Smooth muscle cell of the brain vasculature (primary cell): Measurements from ENCODE around the gene THEM4.
A peak's percentile ranks its signal among the peaks of the same experiment; 100 is the strongest.
"Not testable (repeated sequence)": the region's sequence is repeated elsewhere in the genome, so short reads cannot be mapped to it uniquely, and the experiment has no call there.

Experiments
- DNase-seq: peaks from one replicate; pipeline ENCODE4 v3.0.0-alpha.2; 2012; ENCODE audit warnings: low read depth, low spot score

The THEM4 gene

DNA sequence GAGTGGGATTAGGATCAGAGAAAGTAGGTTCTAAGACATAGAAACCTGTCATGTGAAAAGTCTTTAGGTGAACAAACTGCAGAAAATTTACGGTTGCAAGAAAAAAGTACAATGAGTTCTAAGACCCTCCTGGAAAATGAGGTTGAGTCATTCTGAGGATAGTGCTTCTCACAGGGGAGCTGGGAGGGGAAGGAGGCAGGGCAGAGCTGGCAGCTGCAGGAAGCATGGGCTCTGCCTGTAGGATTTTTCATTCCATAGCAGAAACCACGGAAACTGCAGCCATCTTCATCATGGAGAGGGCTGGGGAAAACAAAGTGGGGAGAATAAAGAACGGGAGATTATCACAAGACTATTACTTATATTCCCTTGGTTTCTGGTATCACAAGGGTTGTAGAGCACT, 25.8 kb upstream of the THEM4 start:
- no peak for DNase-seq

DNA sequence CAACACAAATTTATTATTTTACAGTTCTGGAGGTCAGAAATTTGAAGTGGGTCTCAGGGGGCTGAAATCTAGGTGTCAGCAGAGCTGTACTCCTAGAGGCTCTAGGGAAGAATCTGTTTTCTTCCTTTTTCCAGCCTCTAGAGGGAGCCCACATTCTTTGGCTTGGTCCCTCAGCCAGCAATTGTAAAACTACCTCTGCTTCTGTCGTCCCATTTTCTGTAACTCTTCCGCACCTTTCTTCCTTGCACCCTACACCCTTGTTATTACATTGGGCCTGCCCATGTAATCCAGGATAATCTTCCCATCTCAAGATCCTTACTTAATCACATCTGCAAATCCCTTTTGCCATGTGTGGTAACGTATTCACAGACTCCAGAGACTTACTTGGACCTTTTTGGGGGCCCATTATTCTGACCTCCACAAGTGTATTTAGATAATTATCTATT, 24.8 kb upstream of the THEM4 start:
- DNase-seq: peak; percentile 28

DNA sequence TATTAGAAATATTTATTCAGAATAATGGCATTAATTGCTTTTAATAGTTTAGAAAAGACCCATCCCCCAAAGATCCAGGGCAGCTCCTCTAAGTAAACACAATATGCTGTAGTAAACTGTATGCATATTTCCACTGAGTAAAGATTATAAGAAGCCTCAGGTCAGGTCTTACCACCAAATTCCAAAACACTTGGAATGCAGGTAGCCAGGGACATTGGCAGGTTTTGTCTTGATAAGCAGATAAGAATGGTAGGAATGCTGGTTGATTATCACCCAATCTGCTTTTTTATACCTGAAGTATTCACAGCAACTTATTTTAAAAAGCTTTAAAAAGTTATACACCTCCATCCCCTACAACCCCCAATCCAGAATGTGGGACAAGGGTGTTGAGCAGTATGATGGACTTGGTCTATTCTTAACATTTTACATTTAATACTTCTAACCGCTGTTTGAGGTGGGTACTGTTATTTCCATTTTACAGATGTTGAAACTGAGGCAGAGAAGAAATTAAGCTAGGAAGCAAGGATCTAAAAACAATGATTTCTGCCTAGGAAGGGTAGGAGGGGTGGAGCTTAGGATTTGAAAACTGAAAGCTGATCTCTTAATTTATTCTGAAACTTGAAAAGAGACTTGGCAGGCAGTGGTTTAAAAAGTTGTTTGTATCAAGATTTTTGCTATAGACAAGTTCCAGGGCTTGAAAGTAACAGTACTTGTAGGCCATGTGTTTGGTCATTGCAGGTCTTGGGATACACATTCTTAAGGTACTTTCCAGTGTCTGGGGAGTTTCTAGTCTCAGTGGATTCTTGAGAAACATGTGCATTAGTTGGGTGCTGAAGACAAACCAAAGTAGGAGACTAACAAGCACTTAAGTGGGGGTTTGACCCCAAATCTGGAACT, 15.6 kb upstream of the THEM4 start:
- DNase-seq: no peak

DNA sequence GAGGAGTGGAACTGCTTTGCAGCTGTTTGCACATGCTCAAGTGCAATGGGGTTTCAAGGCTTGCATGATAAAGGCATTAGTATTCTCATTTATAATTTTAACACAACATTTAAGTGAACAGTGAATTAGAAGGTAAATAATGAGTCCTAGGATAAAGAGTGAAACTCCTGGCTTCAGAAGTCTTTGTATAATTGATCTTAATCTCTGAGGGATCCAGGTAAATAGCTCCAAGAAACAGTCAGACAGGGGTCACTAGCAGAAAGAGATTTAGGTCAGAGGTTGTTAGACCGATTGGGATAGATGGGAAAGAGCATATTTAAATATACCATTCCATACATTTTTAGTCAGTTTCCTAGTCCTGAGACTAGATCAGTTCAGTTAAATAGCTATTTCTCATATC, 14.1 kb upstream of the THEM4 start:
- DNase-seq: no peak

DNA sequence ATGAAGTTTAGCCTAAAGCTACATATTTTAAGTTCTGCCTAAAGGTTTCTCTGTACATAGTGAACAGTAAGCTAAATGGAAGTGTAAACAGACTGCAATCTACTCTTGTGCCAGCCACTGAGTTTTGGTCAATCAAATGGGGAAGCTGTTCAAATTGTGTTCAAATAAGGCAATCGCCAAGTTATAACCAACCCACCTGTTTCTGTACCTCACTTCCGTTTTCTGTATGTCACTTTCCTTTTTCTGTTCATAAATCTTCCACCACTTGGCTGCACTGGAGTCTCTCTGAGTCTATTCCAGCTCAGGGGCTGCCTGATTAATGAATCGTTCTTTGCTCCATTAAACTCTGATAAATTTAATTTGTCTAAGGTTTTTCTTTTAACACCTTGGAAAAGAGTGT, 10.8 kb upstream of the THEM4 start:
- no peak for DNase-seq

DNA sequence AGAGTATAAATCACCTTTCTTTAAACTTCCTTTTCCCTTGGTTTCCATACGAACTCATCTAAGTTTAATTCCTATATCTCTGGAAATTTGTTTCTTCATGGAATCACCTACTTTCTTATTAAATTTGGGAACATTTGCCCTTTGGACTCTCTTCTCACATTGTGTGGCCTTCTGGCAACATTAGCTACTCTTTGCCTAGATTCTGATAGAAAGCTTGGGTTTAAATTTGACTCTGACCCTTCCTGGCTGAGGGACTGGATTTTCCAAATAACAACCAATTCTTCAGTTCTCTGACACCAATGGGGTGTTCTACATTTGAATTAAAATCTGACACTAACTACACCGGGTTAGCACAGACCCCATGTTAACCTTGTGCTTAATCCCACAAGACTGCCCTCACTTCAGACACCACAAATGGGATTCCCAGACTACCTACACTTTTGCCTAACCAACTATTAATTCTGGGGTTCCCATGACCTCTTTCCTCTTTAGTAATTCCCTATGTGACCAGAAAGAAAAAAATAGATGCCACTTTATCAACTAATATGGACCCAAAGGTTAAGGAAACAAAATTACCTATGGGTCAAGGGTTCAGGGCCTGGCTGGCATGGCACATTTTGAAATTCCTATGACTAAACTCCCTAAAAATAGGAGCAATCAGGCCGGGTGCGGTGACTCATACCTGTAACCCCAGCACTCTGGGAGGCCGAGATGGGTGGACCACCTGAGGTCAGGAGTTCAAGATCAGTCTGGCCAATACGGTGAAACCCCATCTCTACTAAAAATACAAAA, 9.7 kb upstream of the THEM4 start:
- no peak for DNase-seq

DNA sequence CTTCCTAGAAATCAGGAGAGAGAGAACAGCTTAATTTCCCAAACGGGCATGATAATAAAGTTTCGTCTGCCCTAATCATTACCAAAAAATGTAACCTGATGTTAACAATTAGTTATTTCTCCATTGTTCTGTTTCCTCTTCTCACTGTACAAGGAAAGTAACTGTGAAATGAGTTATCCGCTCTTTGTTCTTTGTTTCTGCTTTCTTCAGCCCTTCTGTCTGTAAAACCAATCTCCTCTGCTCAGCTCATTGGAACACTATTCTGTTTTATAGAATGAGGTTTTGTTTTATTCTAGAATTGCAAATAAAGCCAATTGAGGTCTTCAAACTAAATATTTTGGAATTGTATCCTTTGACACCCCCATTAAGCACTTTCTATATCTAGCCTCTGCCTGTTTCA, 8.8 kb upstream of the THEM4 start:
- no peak for DNase-seq

DNA sequence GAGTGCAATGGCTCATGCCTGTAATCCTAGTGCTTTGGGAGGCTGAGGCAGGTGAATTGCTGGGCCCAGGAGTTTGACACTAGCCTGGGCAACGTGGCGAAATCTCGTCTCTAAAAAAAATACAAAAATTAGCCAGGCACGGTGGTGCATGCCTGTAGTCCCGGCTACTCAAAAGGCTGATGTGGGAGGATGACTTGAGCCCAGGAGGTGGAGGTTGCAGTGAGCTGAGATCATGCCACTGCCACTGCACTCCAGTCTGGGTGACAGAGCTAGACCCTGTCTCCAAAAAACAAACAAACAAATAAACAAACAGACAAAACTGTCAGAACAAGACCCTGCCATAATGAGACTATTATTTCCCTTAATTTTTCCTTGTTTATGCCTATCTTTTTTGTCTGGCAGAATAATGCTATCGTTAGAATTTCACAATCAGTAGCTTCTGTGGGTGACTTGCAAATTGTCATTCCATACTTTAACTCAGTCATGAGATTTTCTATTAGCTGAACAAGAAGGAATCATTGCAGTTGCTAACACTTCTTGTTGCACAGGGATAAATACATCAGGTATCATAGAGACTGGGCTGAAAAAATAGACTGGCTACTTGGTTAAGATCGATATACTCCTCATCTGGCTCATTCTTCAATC, 7.5 kb upstream of the THEM4 start:
- DNase-seq: no peak

DNA sequence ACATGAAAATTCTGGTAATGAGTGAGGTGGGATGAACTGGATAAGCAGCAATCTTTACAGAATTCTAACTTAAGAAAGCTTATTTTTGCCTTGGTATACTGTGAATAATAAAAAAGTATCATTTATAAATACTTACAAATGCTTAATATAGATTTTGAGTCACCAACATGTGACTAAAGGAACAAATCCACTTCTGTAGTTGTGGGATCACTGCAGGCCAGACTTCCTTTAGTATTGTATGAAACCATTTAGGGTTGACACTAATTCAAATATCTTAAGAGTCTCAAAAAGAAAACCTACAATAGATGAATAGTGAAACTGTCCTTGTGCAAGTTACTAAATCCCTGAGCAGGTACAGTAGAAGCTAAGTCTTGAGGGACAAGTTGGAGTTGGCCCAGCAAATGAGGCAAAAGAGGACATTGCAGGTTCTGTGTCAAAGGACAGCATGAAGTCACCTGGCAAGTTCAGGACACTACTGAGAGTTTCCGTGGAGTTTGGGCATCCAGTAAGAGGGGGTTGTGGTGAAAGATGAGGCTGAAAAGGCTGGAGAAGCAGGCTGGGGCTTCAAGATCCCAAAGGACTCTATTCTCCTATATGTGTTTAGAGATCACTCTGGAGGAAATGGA, 5.9 kb upstream of the THEM4 start:
- DNase-seq: no peak

DNA sequence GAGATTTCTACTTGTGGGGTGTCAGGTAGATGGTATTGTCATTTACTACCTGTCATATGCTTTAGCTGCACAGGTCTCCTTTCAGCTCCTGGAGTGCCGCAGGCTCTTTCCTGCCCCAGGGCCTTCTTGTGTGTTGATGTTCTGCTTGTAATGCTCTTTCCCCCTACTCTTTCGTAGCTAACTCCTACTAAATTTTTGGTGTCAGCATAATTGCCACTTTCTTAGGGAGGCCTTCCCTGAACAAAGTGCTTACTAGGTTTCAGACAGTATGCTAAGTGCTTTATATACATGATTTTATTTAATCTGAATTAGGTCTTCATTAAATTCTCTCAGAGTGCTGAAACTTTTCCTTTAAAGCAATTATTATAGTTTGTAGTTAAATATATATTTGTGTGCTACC, 4.8 kb upstream of the THEM4 start:
- no peak for DNase-seq

DNA sequence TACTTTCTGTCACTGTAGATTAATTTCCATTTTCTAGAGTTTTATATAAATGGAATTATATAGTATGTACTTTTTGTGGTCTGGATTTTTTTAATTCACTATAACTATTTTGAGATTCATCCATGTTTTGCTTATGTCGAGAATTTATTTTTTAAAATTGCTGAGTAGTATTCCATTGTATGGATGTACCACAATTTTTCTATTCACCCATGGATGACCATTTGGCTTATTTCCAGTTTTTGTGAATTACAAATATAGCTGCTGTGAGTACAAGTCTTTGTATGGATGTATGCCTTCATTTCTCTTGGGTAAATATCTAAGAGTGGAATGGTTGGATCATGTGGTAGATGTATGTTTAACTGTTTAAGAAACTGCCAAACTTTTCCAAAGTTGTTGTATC, 3.7 kb upstream of the THEM4 start:
- DNase-seq: no peak

DNA sequence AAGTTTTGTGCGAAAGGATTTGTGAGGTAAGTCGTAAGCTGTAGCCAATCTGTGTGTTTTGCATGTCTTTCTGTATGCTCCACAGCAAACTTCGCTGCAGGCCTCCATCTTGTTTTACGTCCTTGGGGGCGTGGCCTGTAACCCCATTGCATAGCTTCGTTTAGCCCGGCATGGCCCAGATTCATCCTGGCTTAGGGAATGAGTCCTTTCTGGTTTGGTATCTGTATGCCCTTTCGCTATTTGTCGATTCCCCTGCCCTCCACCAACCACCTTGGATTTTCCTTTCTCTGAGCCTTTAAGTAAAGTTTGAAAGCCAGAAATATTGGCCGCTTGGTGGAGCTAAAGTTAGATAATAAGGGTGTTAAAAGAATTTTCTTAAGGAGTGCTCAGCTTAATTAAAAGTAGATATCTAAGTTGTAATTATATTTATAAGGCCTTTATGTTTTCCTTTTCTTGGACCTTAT, 1.1 kb downstream of the THEM4 start:
- DNase-seq: no peak

DNA sequence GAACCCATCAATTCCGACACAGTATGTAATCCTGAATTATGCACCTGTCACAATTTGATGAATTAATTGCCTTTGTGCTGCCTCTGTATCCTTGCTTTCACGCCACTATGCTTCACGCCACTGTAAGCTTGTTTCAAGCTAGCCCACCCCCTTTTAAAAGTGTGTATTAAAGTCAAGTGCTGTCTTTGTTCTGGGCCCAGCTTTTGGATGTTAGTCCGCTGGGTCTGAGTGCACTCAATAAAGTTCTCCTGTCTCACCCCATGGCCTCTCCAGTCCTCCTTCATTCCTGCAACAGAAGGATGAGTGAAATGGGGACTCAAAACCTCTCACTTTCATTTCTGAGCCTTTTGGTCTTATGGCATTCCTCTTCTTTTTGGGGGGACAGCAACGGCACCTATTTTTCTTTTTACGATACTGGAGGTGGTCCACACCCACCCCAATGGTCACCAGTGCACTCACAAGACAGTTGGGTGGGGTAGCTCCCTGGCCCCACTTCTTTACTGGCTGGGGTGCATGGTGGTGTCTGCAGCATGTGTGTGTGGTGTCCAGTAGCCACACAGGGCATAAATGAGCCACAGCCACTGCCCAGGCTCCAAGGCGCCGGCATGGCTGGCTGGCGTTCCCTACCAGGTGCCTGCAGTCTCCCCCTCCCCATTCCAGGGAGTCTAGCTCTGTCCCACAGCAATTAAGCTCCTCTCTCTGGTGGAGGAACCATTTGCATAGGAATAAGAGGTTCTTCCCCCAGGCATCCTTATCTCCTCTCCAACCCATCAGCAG, 1.8 kb downstream of the THEM4 start:
- no peak for DNase-seq

DNA sequence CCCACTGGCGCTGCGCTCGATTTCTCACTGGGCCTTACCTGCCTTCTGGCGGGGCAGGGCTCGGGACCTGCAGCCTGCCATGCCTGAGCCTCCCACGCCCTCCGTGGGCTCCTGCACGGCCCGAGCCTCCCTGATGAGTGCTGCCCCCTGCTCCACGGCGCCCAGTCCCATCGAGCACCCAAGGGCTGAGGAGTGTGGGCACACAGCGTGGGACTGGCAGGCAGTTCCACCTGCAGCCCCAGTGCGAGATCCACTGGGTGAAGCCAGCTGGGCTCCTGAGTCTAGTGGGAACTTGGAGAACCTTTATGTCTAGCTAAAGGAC, 3.0 kb downstream of the THEM4 start:
- not testable (repeated sequence) for DNase-seq

DNA sequence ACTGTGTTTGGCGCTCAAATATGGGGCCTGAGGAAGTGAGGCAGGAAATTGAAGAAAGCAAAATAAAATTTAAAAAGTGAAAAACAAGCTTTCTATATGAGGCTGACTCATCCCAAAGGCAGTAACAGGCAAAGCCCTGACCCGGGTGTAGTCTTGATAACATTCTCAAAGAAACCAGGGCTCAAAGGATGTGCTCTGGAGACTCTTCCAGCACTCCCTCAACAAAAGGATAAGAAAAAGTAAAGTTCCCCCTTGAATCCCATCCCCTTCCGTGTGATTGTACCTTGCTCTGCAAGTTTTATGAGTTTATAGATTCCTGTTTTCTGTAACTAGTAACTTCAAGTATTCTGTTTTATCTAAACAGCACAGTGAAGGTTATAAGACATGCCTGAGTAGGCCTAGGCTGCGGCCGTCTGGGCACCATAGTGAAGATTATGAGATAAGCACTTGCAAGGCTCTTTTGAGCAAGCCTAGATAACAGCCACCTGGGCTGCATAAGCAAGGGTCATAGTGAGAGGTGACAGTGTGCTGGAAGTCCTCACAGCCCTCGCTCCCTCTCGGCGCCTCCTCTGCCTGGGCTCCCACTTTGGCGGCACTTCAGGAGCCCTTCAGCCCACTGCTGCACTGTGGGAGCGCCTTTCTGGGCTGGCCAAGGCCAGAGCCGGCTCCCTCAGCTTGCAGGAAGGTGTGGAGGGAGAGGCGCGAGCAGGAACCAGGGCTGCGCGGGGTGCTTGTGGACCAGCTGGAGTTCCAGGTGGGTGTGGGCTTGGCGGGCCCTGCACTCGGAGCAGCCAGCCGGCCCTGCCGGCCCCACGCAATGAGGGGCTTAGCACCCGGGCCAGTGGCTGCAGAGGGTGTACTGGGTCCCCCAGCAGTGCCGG, 3.6 kb downstream of the THEM4 start:
- not testable (repeated sequence) for DNase-seq

DNA sequence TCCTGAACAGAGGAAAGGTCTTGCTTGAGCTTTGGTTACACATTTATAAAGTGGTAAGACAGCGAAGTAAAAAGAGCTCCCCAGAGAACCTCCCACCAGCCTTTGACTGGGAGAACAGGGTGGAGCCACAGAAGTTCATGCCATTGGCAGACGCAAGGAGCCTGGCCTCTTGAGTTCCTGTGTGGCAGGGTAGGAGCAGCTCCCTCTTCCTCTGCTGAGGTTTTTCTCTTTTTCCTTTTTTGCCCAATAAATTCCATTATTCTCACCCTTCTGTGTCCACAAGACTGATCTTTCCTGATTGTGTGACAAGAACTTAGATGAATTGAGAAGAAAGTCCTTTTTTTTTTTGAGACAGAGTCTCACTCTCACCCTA, 4.3 kb downstream of the THEM4 start:
- DNase-seq: no peak

DNA sequence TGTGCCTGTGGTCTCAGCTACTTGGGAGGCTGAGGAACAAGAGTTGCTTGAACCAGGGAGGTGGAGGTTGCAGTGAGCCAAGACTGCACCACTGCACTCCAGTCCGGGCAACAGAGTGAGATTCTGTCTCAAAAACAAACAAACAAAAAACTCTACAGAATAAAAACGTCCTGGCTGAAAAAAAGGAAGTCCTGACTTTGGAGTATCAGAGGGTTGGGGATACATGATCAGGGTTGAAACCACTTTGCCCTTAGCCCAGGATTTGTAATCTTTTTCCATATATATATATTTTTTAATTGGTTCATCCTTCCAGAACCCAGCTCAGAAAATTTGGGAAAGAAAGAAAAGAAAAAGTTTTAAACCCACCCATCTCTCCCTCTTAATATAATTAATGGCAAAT, 6.5 kb downstream of the THEM4 start:
- DNase-seq: no peak

DNA sequence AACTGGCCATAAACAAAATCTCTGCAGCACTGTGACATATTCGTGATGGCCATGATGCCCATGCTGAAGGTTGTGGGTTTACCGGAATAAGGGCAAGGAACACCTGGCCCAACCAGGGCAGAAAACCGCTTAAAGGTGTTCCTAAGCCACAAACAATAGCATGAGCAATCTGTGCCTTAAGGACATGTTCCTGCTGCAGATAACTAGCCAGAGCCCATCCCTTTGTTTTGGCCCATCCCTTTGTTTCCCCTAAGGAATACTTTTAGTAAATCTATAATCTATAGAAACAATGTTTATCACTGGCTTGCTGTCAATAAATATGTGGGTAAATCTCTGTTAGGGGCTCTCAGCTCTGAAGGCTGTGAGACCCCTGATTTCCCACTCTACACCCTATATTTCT, 8.5 kb downstream of the THEM4 start:
- DNase-seq: not testable (repeated sequence)

DNA sequence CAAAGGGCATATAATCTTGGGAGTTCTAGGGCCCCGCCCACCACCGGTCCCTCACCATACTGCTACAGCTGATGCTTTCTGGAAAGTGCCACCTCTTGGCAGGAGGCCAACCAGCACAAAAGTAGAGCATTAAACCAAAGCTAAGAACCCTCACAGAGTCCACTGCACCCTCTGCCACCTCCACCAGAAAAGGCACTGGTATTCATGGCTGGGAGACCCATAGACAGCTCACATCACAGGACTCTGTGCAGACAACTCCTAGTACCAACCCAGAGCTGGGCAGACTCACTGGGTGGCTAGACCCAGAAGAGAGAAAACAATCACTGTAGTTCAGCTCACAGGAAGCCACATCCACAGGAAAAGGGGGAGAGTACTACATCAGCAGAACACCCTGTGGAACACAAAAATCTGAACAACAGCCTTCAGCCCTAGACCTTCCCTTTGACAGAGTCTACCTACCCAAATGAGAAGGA, 10.8 kb downstream of the THEM4 start:
- DNase-seq: no peak

DNA sequence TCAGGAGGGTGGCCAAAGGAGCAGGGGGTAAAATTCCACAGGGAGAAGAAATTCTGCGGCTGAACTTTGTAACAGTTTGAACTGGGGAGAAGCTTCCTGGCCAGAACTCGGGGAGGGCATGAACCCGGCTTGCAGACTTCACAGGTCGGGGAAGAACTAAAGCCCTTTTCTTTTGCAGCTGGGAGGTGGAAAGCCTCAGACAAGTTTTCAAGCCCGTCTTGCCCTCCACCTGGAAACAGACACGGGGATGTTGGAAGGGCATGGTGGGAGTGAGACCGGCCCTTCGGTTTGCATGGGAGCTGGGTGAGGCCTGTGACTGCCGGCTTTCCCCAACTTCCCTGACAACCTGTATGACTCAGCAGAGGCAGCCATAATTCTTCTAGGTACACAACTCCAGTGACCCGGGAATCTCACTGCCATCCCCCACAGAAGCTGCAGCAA, 11.3 kb downstream of the THEM4 start:
- no peak for DNase-seq
